ENCODE measurements around the gene SLC12A4.

GRCh38 chr16:67933805-67934204, 34.6 kb downstream of the SLC12A4 start:
- no peak for TF ChIP-seq EZH2phosphoT487 (IDR thresholded peaks at IDR 0.05)
- TF ChIP-seq, protein P1, sequence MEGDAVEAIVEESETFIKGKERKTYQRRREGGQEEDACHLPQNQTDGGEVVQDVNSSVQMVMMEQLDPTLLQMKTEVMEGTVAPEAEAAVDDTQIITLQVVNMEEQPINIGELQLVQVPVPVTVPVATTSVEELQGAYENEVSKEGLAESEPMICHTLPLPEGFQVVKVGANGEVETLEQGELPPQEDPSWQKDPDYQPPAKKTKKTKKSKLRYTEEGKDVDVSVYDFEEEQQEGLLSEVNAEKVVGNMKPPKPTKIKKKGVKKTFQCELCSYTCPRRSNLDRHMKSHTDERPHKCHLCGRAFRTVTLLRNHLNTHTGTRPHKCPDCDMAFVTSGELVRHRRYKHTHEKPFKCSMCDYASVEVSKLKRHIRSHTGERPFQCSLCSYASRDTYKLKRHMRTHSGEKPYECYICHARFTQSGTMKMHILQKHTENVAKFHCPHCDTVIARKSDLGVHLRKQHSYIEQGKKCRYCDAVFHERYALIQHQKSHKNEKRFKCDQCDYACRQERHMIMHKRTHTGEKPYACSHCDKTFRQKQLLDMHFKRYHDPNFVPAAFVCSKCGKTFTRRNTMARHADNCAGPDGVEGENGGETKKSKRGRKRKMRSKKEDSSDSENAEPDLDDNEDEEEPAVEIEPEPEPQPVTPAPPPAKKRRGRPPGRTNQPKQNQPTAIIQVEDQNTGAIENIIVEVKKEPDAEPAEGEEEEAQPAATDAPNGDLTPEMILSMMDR (IDR thresholded peaks at IDR 0.05): no peak

Measured in neural progenitor cell (in vitro differentiated cells).